DMS53 (cell line): ENCODE measurements around the gene ABCD4.

Experiments
- DNase-seq: peaks from one replicate; lab custom pipeline; 2025; lab: John Stamatoyannopoulos, UW

The ABCD4 gene

GRCh38 chr14:74259513-74259912, 43.2 kb downstream of the ABCD4 start:
- no peak for DNase-seq

GRCh38 chr14:74258764-74259035, 44.0 kb downstream of the ABCD4 start:
- no peak for DNase-seq

- peak; percentile 38 for DNase-seq
Measured at GRCh38 chr14:74257941-74258763, 44.6 kb downstream of the ABCD4 start.

- peak; percentile 64 for DNase-seq
Measured at GRCh38 chr14:74257078-74257940, 45.4 kb downstream of the ABCD4 start.

GRCh38 chr14:74255281-74255680, 47.5 kb downstream of the ABCD4 start:
- DNase-seq = no peak

GRCh38 chr14:74249433-74250375, 53.0 kb downstream of the ABCD4 start:
- DNase-seq = peak; percentile 85

- no peak for DNase-seq
Measured at GRCh38 chr14:74248017-74248416, 54.7 kb downstream of the ABCD4 start.

GRCh38 chr14:74246542-74246941, 56.2 kb downstream of the ABCD4 start:
- no peak for DNase-seq

- DNase-seq = no peak
Measured at GRCh38 chr14:74245292-74245691, 57.4 kb downstream of the ABCD4 start.

- no peak for DNase-seq
Measured at GRCh38 chr14:74244115-74244514, 58.6 kb downstream of the ABCD4 start.

- DNase-seq = no peak
Measured at GRCh38 chr14:74243051-74243450, 59.7 kb downstream of the ABCD4 start.

GRCh38 chr14:74242780-74243042, 60.0 kb downstream of the ABCD4 start:
- no peak for DNase-seq

GRCh38 chr14:74242021-74242779, 60.5 kb downstream of the ABCD4 start:
- peak; percentile 18 for DNase-seq

- DNase-seq = peak; percentile 20
Measured at GRCh38 chr14:74241652-74242017, 61.1 kb downstream of the ABCD4 start.

GRCh38 chr14:74240794-74241651, 61.7 kb downstream of the ABCD4 start:
- peak; percentile 20 for DNase-seq

GRCh38 chr14:74239848-74240793, 62.6 kb downstream of the ABCD4 start:
- no peak for DNase-seq

GRCh38 chr14:74238974-74239847, 63.5 kb downstream of the ABCD4 start, which contains the start of gene VSX2:
TSS of gene VSX2 (plus strand) at chr14:74239449. CDS start at chr14:74239562, 113 bp downstream.
- no peak for DNase-seq

- no peak for DNase-seq
Measured at GRCh38 chr14:74237441-74237840, 65.3 kb downstream of the ABCD4 start.
